GM12875 (cell line): ENCODE results near the gene MPDU1.
A peak's percentile ranks its signal among the peaks of the same experiment; 100 is the strongest.

Experiments
- H3K4me3 ChIP-seq: one replicate; pipeline ENCODE4 v1.5.1; 2011; ENCODE audit warnings: low read depth, low read length, control low read depth
- CTCF ChIP-seq: IDR thresholded peaks from 2 replicates; pipeline ENCODE4 v1.5.1; 2011; ENCODE audit warnings: low read depth, mild to moderate bottlenecking, control low read depth, inconsistent platforms, low read length, moderate library complexity, borderline replicate concordance; ENCODE audit not compliant: insufficient read depth

The MPDU1 gene

DNA sequence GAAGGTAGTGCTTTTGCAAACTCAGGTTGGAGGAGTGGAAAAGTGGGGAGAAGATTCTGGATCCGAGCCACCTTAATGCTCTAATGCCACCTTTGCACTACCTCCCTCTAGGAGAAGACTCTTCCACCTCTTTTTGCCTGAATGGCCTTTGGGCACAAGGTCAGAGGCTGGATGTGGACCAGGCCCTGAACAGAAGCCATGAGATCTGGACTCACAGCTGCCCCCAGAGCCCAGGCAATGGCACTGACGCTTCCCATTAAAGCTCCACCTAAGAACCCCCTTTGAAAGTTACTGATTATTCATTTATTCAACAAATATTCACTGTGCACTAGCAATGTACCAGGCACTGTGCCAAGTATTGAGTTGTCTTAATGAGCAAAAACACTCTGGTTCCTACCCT is 49.4 kb downstream of the MPDU1 start:
- 0 out of 2 replicates have a peak, but pooled peaks have one; percentile 1 for TF ChIP-seq CTCF

GRCh38 chr17:7634384-7634783 is 50.7 kb downstream of the MPDU1 start:
- peak; percentile 38; the same call in 1 of the 2 replicates for TF ChIP-seq CTCF
- no peak overlapping the region for H3K4me3 ChIP-seq

More for the DNA sequence above, 49.4 kb downstream of the MPDU1 start:
- no peak overlapping the region for H3K4me3 ChIP-seq

DNA sequence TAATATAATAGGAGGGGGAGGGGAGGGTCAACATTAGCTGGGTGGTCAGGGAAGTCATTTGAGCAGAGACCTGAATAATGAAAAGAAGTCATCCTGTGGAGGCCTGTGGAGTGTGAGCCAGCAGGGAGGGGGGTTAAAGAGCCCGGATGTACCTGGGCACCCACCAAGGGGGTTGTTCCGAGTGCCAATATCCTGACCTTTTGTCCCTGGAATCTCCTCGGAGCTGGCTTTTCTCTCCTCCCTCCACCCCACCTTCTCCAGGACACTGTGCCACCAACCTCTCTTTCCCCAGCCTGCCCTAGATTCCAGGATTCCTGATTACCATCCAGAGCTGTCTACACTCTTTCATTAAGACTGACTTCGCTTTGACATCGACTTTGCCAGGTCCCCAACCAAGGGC is 52.5 kb downstream of the MPDU1 start:
- no peak overlapping the region for H3K4me3 ChIP-seq
- no peak for TF ChIP-seq CTCF
